ENCODE measurements around the gene CEP112.

The CEP112 gene

GRCh38 chr17:65703891-65704290 lies 488.0 kb downstream of the CEP112 start:
- FAIRE-seq: no peak
- TF ChIP-seq PAX5 (IDR thresholded peaks at IDR 0.05; ENCODE audit: insufficient read depth, low read length, severe bottlenecking) (no peak), TAF1 (IDR thresholded peaks at IDR 0.05; ENCODE audit: low read depth, low read length) (no peak), POLR2AphosphoS5 (IDR thresholded peaks at IDR 0.05; ENCODE audit: low read depth, low read length) (no peak), POLR2A (IDR thresholded peaks at IDR 0.05; ENCODE audit: low read depth, low read length) (no peak), POU2F2 (IDR thresholded peaks at IDR 0.05; ENCODE audit: low read depth, low read length) (no peak), SPI1 (IDR thresholded peaks at IDR 0.05; ENCODE audit: low read depth, low read length) (no peak)
- no peak for DNase-seq (ENCODE audit: insufficient read length, low spot score)

DNA sequence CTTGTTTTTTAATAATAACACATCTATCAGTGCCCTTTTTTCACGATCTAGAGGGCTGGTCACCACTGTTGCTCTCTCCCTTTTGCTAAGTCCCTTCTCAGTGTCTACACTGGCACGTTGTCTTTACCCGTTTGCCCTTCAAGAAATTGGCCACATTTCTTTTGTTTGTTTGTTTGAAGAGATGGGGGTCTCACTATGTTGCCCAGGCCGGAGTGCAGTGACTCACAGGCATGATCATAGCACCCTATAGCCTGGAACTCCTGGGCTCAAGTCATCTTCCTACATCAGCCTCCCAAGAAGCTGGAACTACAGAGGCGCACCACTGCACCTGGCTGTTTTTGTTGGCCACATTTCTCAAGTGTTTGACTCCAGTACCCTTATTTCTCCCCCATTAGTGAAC lies 492.5 kb downstream of the CEP112 start:
- DNase-seq (ENCODE audit: insufficient read length, low spot score) (no peak), FAIRE-seq (no peak)
- no peak for TF ChIP-seq POU2F2 (IDR thresholded peaks at IDR 0.05; ENCODE audit: low read depth, low read length)
- no peak for TF ChIP-seq POLR2A (IDR thresholded peaks at IDR 0.05; ENCODE audit: low read depth, low read length)
- TF ChIP-seq PAX5 (IDR thresholded peaks at IDR 0.05; ENCODE audit: insufficient read depth, low read length, severe bottlenecking): no peak

GRCh38 chr17:65698381-65699061 lies 493.4 kb downstream of the CEP112 start:
- no peak for DNase-seq (ENCODE audit: insufficient read length, low spot score)
- no peak for TF ChIP-seq POU2F2 (IDR thresholded peaks at IDR 0.05; ENCODE audit: low read depth, low read length)
- no peak for TF ChIP-seq POLR2A (IDR thresholded peaks at IDR 0.05; ENCODE audit: low read depth, low read length)
- no peak for FAIRE-seq

DNA sequence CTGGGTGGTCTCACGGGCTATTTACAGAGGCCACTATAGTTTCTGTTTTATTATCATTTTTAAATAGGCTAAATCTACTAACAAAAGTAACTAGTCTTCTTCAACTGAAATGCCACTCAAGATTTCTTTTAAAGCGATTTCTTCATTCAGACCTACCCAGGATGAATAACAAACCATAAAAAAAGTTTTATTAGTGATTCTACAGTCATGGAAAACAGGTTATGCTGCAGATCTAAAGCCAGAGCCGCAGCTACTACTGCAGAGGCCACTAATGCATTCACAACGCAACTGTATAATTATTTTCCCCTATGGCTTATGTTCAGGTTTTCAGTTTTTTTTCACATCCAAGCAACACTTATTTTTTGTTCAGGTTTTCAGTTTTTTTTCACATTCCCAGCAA lies 494.3 kb downstream of the CEP112 start:
- FAIRE-seq (no peak), DNase-seq (ENCODE audit: insufficient read length, low spot score) (no peak)
- TF ChIP-seq TAF1 (IDR thresholded peaks at IDR 0.05; ENCODE audit: low read depth, low read length): no peak
- TF ChIP-seq POLR2AphosphoS5 (IDR thresholded peaks at IDR 0.05; ENCODE audit: low read depth, low read length): no peak
- no peak for TF ChIP-seq POLR2A (IDR thresholded peaks at IDR 0.05; ENCODE audit: low read depth, low read length)
- no peak for TF ChIP-seq SPI1 (IDR thresholded peaks at IDR 0.05; ENCODE audit: low read depth, low read length)
- TF ChIP-seq PAX5 (IDR thresholded peaks at IDR 0.05; ENCODE audit: insufficient read depth, low read length, severe bottlenecking): no peak
- no peak for TF ChIP-seq POU2F2 (IDR thresholded peaks at IDR 0.05; ENCODE audit: low read depth, low read length)

DNA sequence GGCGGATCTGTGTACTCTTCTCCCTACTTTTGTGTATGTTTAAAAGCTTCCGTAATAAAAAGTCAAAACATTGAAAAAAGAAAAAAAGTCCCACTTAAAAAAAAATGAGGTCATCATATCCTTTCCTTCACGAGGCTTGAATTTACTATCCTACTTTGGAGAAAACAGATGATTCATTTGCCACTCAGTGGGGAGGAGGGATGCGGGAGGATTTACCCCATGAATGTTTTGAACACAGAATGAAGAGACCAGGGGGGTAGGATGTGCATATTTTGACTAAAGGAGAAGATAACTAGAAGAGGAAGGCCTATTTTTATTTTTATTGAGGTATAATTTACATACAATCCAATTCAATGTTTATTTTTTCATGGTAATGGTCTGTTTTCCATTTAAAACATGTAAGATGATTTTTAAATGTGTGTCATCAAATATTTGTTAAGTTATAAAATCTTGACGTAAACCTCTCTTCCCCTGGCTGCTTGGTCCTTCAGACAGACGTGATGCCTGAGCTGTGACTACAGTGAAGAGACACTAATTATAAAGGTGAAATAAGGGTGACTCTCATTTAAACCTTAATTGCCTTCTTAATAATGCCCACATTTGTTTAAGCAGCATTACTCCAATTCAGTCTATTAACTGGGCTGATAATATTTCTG lies 495.1 kb downstream of the CEP112 start:
- FAIRE-seq (no peak), DNase-seq (ENCODE audit: insufficient read length, low spot score) (no peak)
- TF ChIP-seq POLR2AphosphoS5 (IDR thresholded peaks at IDR 0.05; ENCODE audit: low read depth, low read length): no peak
- no peak for TF ChIP-seq PAX5 (IDR thresholded peaks at IDR 0.05; ENCODE audit: insufficient read depth, low read length, severe bottlenecking)
- TF ChIP-seq SPI1 (IDR thresholded peaks at IDR 0.05; ENCODE audit: low read depth, low read length): no peak
- TF ChIP-seq POU2F2 (IDR thresholded peaks at IDR 0.05; ENCODE audit: low read depth, low read length): no peak
- TF ChIP-seq TAF1 (IDR thresholded peaks at IDR 0.05; ENCODE audit: low read depth, low read length): no peak
- TF ChIP-seq POLR2A (IDR thresholded peaks at IDR 0.05; ENCODE audit: low read depth, low read length): no peak

DNA sequence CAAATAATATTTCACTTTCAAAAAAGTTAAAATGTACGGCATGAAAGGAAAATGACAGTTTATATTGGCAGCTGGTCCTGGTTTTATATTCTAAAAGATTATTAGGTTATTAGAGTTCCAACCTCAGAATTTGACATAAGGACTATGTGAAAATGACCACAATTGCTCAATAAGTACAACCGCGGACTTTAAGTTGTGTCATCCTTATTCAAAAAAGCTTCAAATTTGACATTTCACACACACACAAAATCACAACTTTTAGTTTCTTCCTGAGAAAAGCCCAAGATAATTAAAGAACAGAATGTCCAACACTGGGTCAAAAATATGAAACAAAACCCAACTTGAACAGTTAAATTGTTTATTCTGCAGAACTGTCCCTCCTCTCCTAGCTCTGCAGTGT lies 497.3 kb downstream of the CEP112 start:
- no peak for DNase-seq (ENCODE audit: insufficient read length, low spot score)
- TF ChIP-seq POLR2A (IDR thresholded peaks at IDR 0.05; ENCODE audit: low read depth, low read length) (no peak), POLR2AphosphoS5 (IDR thresholded peaks at IDR 0.05; ENCODE audit: low read depth, low read length) (no peak), SPI1 (IDR thresholded peaks at IDR 0.05; ENCODE audit: low read depth, low read length) (no peak), POU2F2 (IDR thresholded peaks at IDR 0.05; ENCODE audit: low read depth, low read length) (no peak), PAX5 (IDR thresholded peaks at IDR 0.05; ENCODE audit: insufficient read depth, low read length, severe bottlenecking) (no peak), TAF1 (IDR thresholded peaks at IDR 0.05; ENCODE audit: low read depth, low read length) (no peak)
- FAIRE-seq: no peak

DNA sequence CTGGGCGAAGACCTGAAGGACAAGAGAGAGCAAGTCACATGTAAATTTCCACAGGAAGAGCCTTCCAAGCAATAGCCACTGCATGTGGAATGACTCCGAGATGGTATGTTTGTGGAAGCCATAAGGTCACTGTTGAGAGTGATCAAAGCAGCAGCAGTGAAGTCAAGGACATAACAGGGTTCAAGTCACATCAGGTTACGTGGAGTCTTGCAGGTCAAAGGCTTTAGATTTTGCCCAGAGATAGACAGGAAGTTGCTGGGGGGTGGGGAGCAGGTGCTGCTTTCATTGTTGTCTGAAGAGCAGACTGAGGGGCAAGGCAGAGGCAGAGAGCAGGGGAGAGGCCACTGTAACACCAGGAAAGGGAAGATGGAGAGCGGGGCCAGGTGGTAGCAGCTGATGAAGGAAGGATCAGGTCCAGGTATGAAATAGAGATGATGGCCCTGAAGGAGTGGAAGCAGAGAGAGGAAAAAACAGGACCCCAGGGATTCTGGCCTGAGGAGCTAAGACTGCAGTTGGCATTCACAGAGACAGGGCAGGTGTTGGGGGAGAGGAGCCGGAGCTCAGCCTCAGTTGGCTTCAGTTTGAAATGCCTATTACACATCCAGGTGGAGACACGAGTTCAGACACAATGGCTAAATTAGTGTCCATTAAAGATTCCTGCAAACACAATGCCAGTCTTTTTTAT lies 501.2 kb downstream of the CEP112 start:
- FAIRE-seq: no peak

GRCh38 chr17:65688307-65688706 lies 503.6 kb downstream of the CEP112 start:
- no peak for TF ChIP-seq POLR2A (IDR thresholded peaks at IDR 0.05; ENCODE audit: low read depth, low read length)
- TF ChIP-seq TAF1 (IDR thresholded peaks at IDR 0.05; ENCODE audit: low read depth, low read length): no peak
- TF ChIP-seq SPI1 (IDR thresholded peaks at IDR 0.05; ENCODE audit: low read depth, low read length): no peak
- no peak for TF ChIP-seq POLR2AphosphoS5 (IDR thresholded peaks at IDR 0.05; ENCODE audit: low read depth, low read length)
- no peak for TF ChIP-seq POU2F2 (IDR thresholded peaks at IDR 0.05; ENCODE audit: low read depth, low read length)
- TF ChIP-seq PAX5 (IDR thresholded peaks at IDR 0.05; ENCODE audit: insufficient read depth, low read length, severe bottlenecking): no peak
- no peak for DNase-seq (ENCODE audit: insufficient read length, low spot score)
- FAIRE-seq: no peak

More for the DNA sequence above, 501.2 kb downstream of the CEP112 start:
- TF ChIP-seq POU2F2 (IDR thresholded peaks at IDR 0.05; ENCODE audit: low read depth, low read length) (no peak), POLR2A (IDR thresholded peaks at IDR 0.05; ENCODE audit: low read depth, low read length) (no peak)
- DNase-seq (ENCODE audit: insufficient read length, low spot score): no peak

GRCh38 chr17:65685110-65685509 lies 506.8 kb downstream of the CEP112 start:
- DNase-seq (ENCODE audit: insufficient read length, low spot score) (no peak), FAIRE-seq (no peak)
- no peak for TF ChIP-seq PAX5 (IDR thresholded peaks at IDR 0.05; ENCODE audit: insufficient read depth, low read length, severe bottlenecking)

DNA sequence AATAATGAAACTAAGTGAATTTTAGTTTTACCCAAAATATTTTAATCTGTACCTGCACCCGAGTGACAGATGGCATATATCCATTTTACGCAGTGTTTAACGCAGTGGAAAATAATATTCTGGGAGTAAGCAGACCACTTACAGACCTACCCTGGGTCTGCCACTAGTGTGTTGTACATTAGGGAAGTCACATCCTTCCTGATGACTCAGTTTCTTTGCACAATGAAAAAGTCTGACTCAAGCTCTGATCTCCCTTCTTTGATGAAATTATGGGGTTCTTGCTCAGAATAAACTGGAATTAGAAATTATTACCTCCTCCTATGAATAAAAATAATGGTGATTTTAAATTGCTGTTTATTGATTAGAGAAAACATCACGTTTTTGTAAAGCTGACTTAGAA lies 507.3 kb downstream of the CEP112 start:
- no peak for DNase-seq (ENCODE audit: insufficient read length, low spot score)
- FAIRE-seq: no peak

More for the DNA sequence above, 507.3 kb downstream of the CEP112 start:
- TF ChIP-seq POLR2AphosphoS5 (IDR thresholded peaks at IDR 0.05; ENCODE audit: low read depth, low read length): no peak
- no peak for TF ChIP-seq POLR2A (IDR thresholded peaks at IDR 0.05; ENCODE audit: low read depth, low read length)
- no peak for TF ChIP-seq SPI1 (IDR thresholded peaks at IDR 0.05; ENCODE audit: low read depth, low read length)
- TF ChIP-seq TAF1 (IDR thresholded peaks at IDR 0.05; ENCODE audit: low read depth, low read length): no peak
- no peak for TF ChIP-seq POU2F2 (IDR thresholded peaks at IDR 0.05; ENCODE audit: low read depth, low read length)

Measured in GM12891 (cell line).